ENCODE measurements around the gene CDH5. TPM values are rescaled to one million over a fixed set of nuclear protein-coding genes. Genes with fewer than 3 reads are reported as not detected.
"Not testable (repeated sequence)": the region's sequence is repeated elsewhere in the genome, so short reads cannot be mapped to it uniquely, and the experiment has no call there.

CDH5 gene
- polyA plus RNA-seq, 1 donor = 20.2 TPM

- Histone ChIP-seq H3K27ac (ENCODE audit: low read length) (no peak overlapping the region), H3K4me3 (ENCODE audit: low read length) (no peak overlapping the region), H3K9me3 (ENCODE audit: control insufficient read depth, low read depth, low read length) (no peaks in the 10 kb centered on the region), H3K4me1 (ENCODE audit: control insufficient read depth, insufficient read depth, low read length) (no peaks in the 10 kb centered on the region), H3K36me3 (ENCODE audit: control insufficient read depth, insufficient read depth, low read length) (no peaks in the 10 kb centered on the region), H3K27me3 (ENCODE audit: control insufficient read depth, insufficient read depth, low read length) (peaks cover 22% of the 10 kb centered on the region)
- no peak for DNase-seq
- no CpG with 5 or more reads among the region's 10 CpGs for WGBS (ENCODE audit: insufficient coverage, low lambda C conversion rate)
Measured at GRCh38 chr16:66440271-66440802, 73.8 kb downstream of the CDH5 start.

- no peak overlapping the region for H3K4me3 ChIP-seq (ENCODE audit: low read length)
- no peaks in the 10 kb centered on the region for H3K4me1 ChIP-seq (ENCODE audit: control insufficient read depth, insufficient read depth, low read length)
- no CpG with 5 or more reads among the region's 11 CpGs for WGBS (ENCODE audit: insufficient coverage, low lambda C conversion rate)
- DNase-seq = no peak
- no peak overlapping the region for H3K27ac ChIP-seq (ENCODE audit: low read length)
- no peaks in the 10 kb centered on the region for H3K9me3 ChIP-seq (ENCODE audit: control insufficient read depth, low read depth, low read length)
- peaks cover 22% of the 10 kb centered on the region for H3K27me3 ChIP-seq (ENCODE audit: control insufficient read depth, insufficient read depth, low read length)
- H3K36me3 ChIP-seq (ENCODE audit: control insufficient read depth, insufficient read depth, low read length) = no peaks in the 10 kb centered on the region
Measured at GRCh38 chr16:66440970-66441369, 74.5 kb downstream of the CDH5 start.

GRCh38 chr16:66441586-66442375 is 75.3 kb downstream of the CDH5 start:
- no CpG with 5 or more reads among the region's 7 CpGs for WGBS (ENCODE audit: insufficient coverage, low lambda C conversion rate)
- Histone ChIP-seq H3K4me3 (ENCODE audit: low read length) (no peak overlapping the region), H3K9me3 (ENCODE audit: control insufficient read depth, low read depth, low read length) (no peaks in the 10 kb centered on the region), H3K36me3 (ENCODE audit: control insufficient read depth, insufficient read depth, low read length) (no peaks in the 10 kb centered on the region), H3K27ac (ENCODE audit: low read length) (no peak overlapping the region), H3K4me1 (ENCODE audit: control insufficient read depth, insufficient read depth, low read length) (no peaks in the 10 kb centered on the region), H3K27me3 (ENCODE audit: control insufficient read depth, insufficient read depth, low read length) (peaks cover 26% of the 10 kb centered on the region)
- DNase-seq = no peak

- DNase-seq = no peak
- no peaks in the 10 kb centered on the region for H3K36me3 ChIP-seq (ENCODE audit: control insufficient read depth, insufficient read depth, low read length)
- no peak overlapping the region for H3K27ac ChIP-seq (ENCODE audit: low read length)
- no peak overlapping the region for H3K4me3 ChIP-seq (ENCODE audit: low read length)
- H3K9me3 ChIP-seq (ENCODE audit: control insufficient read depth, low read depth, low read length) = no peaks in the 10 kb centered on the region
- peaks cover 31% of the 10 kb centered on the region for H3K27me3 ChIP-seq (ENCODE audit: control insufficient read depth, insufficient read depth, low read length)
- WGBS (ENCODE audit: insufficient coverage, low lambda C conversion rate) = no CpG with 5 or more reads among the region's 6 CpGs
- H3K4me1 ChIP-seq (ENCODE audit: control insufficient read depth, insufficient read depth, low read length) = no peaks in the 10 kb centered on the region
Measured at GRCh38 chr16:66442502-66443268, 76.2 kb downstream of the CDH5 start.

- Histone ChIP-seq H3K4me1 (ENCODE audit: control insufficient read depth, insufficient read depth, low read length) (no peaks in the 10 kb centered on the region), H3K9me3 (ENCODE audit: control insufficient read depth, low read depth, low read length) (no peaks in the 10 kb centered on the region), H3K36me3 (ENCODE audit: control insufficient read depth, insufficient read depth, low read length) (no peaks in the 10 kb centered on the region), H3K4me3 (ENCODE audit: low read length) (no peak overlapping the region), H3K27me3 (ENCODE audit: control insufficient read depth, insufficient read depth, low read length) (peaks cover 32% of the 10 kb centered on the region), H3K27ac (ENCODE audit: low read length) (no peak overlapping the region)
- WGBS (ENCODE audit: insufficient coverage, low lambda C conversion rate) = no CpG with 5 or more reads among the region's 3 CpGs
- no peak for DNase-seq
Measured at GRCh38 chr16:66443269-66443652, 76.8 kb downstream of the CDH5 start.

GRCh38 chr16:66444049-66444481 is 77.6 kb downstream of the CDH5 start:
- Histone ChIP-seq H3K4me1 (ENCODE audit: control insufficient read depth, insufficient read depth, low read length) (no peaks in the 10 kb centered on the region), H3K36me3 (ENCODE audit: control insufficient read depth, insufficient read depth, low read length) (no peaks in the 10 kb centered on the region), H3K27me3 (ENCODE audit: control insufficient read depth, insufficient read depth, low read length) (peaks cover 32% of the 10 kb centered on the region), H3K9me3 (ENCODE audit: control insufficient read depth, low read depth, low read length) (no peaks in the 10 kb centered on the region), H3K27ac (ENCODE audit: low read length) (no peak overlapping the region), H3K4me3 (ENCODE audit: low read length) (no peak overlapping the region)
- no peak for DNase-seq
- no CpG with 5 or more reads among the region's 3 CpGs for whole genome bisulfite sequencing (ENCODE audit: insufficient coverage, low lambda C conversion rate)

- WGBS (ENCODE audit: insufficient coverage, low lambda C conversion rate) = no CpG with 5 or more reads among the region's 1 CpG
Measured at GRCh38 chr16:66446737-66447136, 80.2 kb downstream of the CDH5 start.

GRCh38 chr16:66447491-66447890 is 81.0 kb downstream of the CDH5 start:
- H3K36me3 ChIP-seq (ENCODE audit: control insufficient read depth, insufficient read depth, low read length) = no peaks in the 10 kb centered on the region
- no peak overlapping the region for H3K27ac ChIP-seq (ENCODE audit: low read length)
- DNase-seq = no peak
- no peak overlapping the region for H3K4me3 ChIP-seq (ENCODE audit: low read length)
- peaks cover 23% of the 10 kb centered on the region for H3K27me3 ChIP-seq (ENCODE audit: control insufficient read depth, insufficient read depth, low read length)
- H3K9me3 ChIP-seq (ENCODE audit: control insufficient read depth, low read depth, low read length) = no peaks in the 10 kb centered on the region
- no peaks in the 10 kb centered on the region for H3K4me1 ChIP-seq (ENCODE audit: control insufficient read depth, insufficient read depth, low read length)

More at GRCh38 chr16:66446737-66447136, 80.2 kb downstream of the CDH5 start:
- H3K36me3 ChIP-seq (ENCODE audit: control insufficient read depth, insufficient read depth, low read length) = no peaks in the 10 kb centered on the region
- H3K27me3 ChIP-seq (ENCODE audit: control insufficient read depth, insufficient read depth, low read length) = peaks cover 23% of the 10 kb centered on the region
- no peaks in the 10 kb centered on the region for H3K4me1 ChIP-seq (ENCODE audit: control insufficient read depth, insufficient read depth, low read length)
- no peak overlapping the region for H3K27ac ChIP-seq (ENCODE audit: low read length)
- no peak overlapping the region for H3K4me3 ChIP-seq (ENCODE audit: low read length)
- DNase-seq = no peak
- no peaks in the 10 kb centered on the region for H3K9me3 ChIP-seq (ENCODE audit: control insufficient read depth, low read depth, low read length)

GRCh38 chr16:66451548-66451947 is 85.1 kb downstream of the CDH5 start:
- Histone ChIP-seq H3K27me3 (ENCODE audit: control insufficient read depth, insufficient read depth, low read length) (peaks cover 14% of the 10 kb centered on the region), H3K36me3 (ENCODE audit: control insufficient read depth, insufficient read depth, low read length) (no peaks in the 10 kb centered on the region), H3K4me1 (ENCODE audit: control insufficient read depth, insufficient read depth, low read length) (no peaks in the 10 kb centered on the region), H3K9me3 (ENCODE audit: control insufficient read depth, low read depth, low read length) (no peaks in the 10 kb centered on the region), H3K27ac (ENCODE audit: low read length) (no peak overlapping the region), H3K4me3 (ENCODE audit: low read length) (no peak overlapping the region)
- no CpG with 5 or more reads among the region's 3 CpGs for WGBS (ENCODE audit: insufficient coverage, low lambda C conversion rate)
- no peak for DNase-seq

GRCh38 chr16:66453230-66453629 is 86.7 kb downstream of the CDH5 start:
- not testable (repeated sequence) for H3K4me3 ChIP-seq (ENCODE audit: low read length); H3K4me1 ChIP-seq (ENCODE audit: control insufficient read depth, insufficient read depth, low read length); H3K27me3 ChIP-seq (ENCODE audit: control insufficient read depth, insufficient read depth, low read length); H3K9me3 ChIP-seq (ENCODE audit: control insufficient read depth, low read depth, low read length); H3K36me3 ChIP-seq (ENCODE audit: control insufficient read depth, insufficient read depth, low read length); H3K27ac ChIP-seq (ENCODE audit: low read length); DNase-seq
- WGBS (ENCODE audit: insufficient coverage, low lambda C conversion rate) = 80% methylated on average over 1 of the region's 1 CpG
